HFFc6 (cell line): ENCODE data around the gene TWIST2. TPM values are rescaled to one million over a fixed set of nuclear protein-coding genes. Genes with fewer than 3 reads are reported as not detected.

Experiments used
- DNase-seq: peaks from one replicate; pipeline ENCODE4 v3.0.0-alpha.2; 2018
- H3K27ac Mint-ChIP-seq: 2 replicates; pipeline ENCODE4 v1.8.0; 2020; ENCODE audit warnings: mild to moderate bottlenecking, mixed read lengths
- H3K27me3 Mint-ChIP-seq: 2 replicates; pipeline ENCODE4 v1.8.0; 2021; ENCODE audit warnings: mild to moderate bottlenecking, moderate library complexity, mixed read lengths; ENCODE audit not compliant: insufficient read depth
- H3K36me3 Mint-ChIP-seq: 2 replicates; pipeline ENCODE4 v1.8.0; 2021; ENCODE audit warnings: low read depth, mixed read lengths
- H3K4me1 Mint-ChIP-seq: 2 replicates; pipeline ENCODE4 v1.8.0; 2020; ENCODE audit warnings: low read depth, mixed read lengths
- H3K4me3 Mint-ChIP-seq: 2 replicates; pipeline ENCODE4 v1.8.0; 2020; ENCODE audit warnings: mild to moderate bottlenecking, moderate library complexity, mixed read lengths
- H3K9me3 Mint-ChIP-seq: 2 replicates; pipeline ENCODE4 v1.8.0; 2020; ENCODE audit warnings: mild to moderate bottlenecking, mixed read lengths
- total RNA-seq, 6 experiments: library from RNA; stranded (reverse); fragmentation: NEBNext Ultra II Directional; extraction: Animal tissue kit (Norgen Biotek cat#: 25700); gene quantifications; 2 replicates in 1 of 6; 3 replicates in 5 of 6; pipeline ENCODE4 v1.2.3, GENCODE V29; 2021
- TF ChIP-seq, protein P1 (sequence below): fragments of 200-600 bp; sonication (generic); IDR thresholded peaks from 2 replicates; pipeline ENCODE4 v1.5.0; 2021; ENCODE audit warnings: antibody characterized with exemption, mild to moderate bottlenecking

The TWIST2 gene
- total RNA-seq, 6 experiments from 2014 or later, result 127 to 146 (median 137) TPM

DNA sequence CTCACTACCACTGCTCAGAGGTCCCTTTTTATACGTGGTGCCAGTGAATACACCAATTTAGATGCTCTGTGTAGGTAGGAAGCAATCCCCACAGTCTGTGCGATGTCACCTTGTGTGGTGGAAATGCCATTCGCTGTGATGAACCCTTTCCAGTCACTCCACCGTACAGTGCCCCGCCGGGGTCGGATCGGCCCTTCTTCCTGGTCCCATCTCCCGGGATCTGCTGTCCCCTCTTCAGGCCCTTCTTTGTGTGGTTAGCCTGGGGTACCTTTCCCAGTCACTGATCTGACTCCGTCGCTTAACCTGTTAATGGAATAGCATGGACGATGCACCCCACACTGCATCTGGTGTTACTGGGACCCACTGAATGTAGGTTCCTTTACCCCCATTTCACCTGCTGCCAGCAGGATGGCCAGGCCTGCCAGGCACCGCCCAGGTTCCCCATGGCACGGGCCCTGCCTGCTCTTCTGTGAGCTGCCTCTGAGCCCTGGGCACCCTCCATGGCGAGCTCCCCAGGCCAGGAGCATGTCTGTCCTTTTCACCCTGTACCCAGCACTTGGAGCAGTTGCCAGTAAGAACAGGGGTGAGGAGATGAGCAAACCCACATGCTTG is 18.0 kb downstream of the TWIST2 start:
- peaks cover 92% of the 10 kb centered on the region for H3K4me1 Mint-ChIP-seq
- TF ChIP-seq, protein P1, sequence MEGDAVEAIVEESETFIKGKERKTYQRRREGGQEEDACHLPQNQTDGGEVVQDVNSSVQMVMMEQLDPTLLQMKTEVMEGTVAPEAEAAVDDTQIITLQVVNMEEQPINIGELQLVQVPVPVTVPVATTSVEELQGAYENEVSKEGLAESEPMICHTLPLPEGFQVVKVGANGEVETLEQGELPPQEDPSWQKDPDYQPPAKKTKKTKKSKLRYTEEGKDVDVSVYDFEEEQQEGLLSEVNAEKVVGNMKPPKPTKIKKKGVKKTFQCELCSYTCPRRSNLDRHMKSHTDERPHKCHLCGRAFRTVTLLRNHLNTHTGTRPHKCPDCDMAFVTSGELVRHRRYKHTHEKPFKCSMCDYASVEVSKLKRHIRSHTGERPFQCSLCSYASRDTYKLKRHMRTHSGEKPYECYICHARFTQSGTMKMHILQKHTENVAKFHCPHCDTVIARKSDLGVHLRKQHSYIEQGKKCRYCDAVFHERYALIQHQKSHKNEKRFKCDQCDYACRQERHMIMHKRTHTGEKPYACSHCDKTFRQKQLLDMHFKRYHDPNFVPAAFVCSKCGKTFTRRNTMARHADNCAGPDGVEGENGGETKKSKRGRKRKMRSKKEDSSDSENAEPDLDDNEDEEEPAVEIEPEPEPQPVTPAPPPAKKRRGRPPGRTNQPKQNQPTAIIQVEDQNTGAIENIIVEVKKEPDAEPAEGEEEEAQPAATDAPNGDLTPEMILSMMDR, result no peak
- H3K9me3 Mint-ChIP-seq, result peaks cover 4% of the 10 kb centered on the region
- H3K27ac Mint-ChIP-seq, result peak overlapping the region; percentile 98
- peaks cover 21% of the 10 kb centered on the region for H3K27me3 Mint-ChIP-seq
- peak overlapping the region; percentile 63 for H3K4me3 Mint-ChIP-seq
- DNase-seq, result no peak
- peaks cover 21% of the 10 kb centered on the region for H3K36me3 Mint-ChIP-seq

GRCh38 chr2:238866656-238867277 is 18.9 kb downstream of the TWIST2 start:
- H3K36me3 Mint-ChIP-seq, result peaks cover 16% of the 10 kb centered on the region
- peaks cover 4% of the 10 kb centered on the region for H3K9me3 Mint-ChIP-seq
- H3K27me3 Mint-ChIP-seq, result peaks cover 19% of the 10 kb centered on the region
- H3K4me3 Mint-ChIP-seq, result peak overlapping the region; percentile 83
- H3K4me1 Mint-ChIP-seq, result peaks cover 87% of the 10 kb centered on the region
- TF ChIP-seq, protein P1, result no peak
- no peak for DNase-seq
- H3K27ac Mint-ChIP-seq, result peak overlapping the region; percentile 98

- peaks cover 4% of the 10 kb centered on the region for H3K9me3 Mint-ChIP-seq
- peak; percentile 75 for DNase-seq
- H3K4me1 Mint-ChIP-seq, result peaks cover 87% of the 10 kb centered on the region
- H3K27me3 Mint-ChIP-seq, result peaks cover 25% of the 10 kb centered on the region
- peak overlapping the region; percentile 98 for H3K27ac Mint-ChIP-seq
- H3K36me3 Mint-ChIP-seq, result peaks cover 21% of the 10 kb centered on the region
- H3K4me3 Mint-ChIP-seq, result peak overlapping the region; percentile 83
- TF ChIP-seq, protein P1, result no peak
Observed at GRCh38 chr2:238868067-238868524, 20.2 kb downstream of the TWIST2 start.

DNA sequence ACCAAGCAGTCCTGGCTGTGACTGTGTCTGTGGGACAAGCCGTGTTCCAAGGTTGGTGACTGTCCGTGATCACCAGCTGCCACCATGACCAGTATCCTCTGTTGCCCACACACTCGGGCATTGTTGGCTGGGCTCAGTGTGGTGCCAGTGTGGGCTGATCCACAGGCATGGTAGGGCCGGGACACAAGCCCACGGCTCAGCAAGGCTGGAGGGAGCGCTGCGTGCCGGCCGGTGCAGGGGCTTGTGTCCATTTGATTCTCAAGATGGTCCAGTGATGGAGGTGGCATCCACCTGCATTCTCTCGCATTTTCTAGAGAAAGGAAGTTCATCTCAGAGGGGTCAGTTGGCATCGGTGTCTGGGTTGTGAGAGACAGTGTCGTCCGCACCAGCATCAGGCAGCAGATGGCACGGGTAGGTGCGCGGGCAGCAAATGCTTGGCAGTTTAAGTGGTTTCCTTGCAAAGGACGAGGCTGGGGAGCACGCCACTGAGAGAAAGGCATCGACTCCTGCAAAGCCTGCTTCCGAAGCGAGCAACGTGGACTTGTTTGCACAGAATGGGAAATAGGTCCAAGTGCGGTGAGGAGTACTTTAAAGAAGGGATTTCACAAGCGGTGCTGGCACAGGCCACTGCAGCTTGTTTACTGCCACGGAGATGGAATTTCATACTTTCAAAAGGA is 20.9 kb downstream of the TWIST2 start:
- Mint-ChIP-seq H3K36me3 (peaks cover 25% of the 10 kb centered on the region), H3K4me3 (peak overlapping the region; percentile 83), H3K27ac (peak overlapping the region; percentile 98), H3K4me1 (peaks cover 87% of the 10 kb centered on the region), H3K27me3 (peaks cover 28% of the 10 kb centered on the region), H3K9me3 (peaks cover 4% of the 10 kb centered on the region)
- TF ChIP-seq, protein P1, result no peak
- DNase-seq, result peak; percentile 82

GRCh38 chr2:238869293-238870124 is 21.6 kb downstream of the TWIST2 start:
- peaks cover 87% of the 10 kb centered on the region for H3K4me1 Mint-ChIP-seq
- peaks cover 28% of the 10 kb centered on the region for H3K27me3 Mint-ChIP-seq
- peaks cover 31% of the 10 kb centered on the region for H3K36me3 Mint-ChIP-seq
- H3K27ac Mint-ChIP-seq, result peak overlapping the region; percentile 98
- DNase-seq, result peak; percentile 94
- peak overlapping the region; percentile 83 for H3K4me3 Mint-ChIP-seq
- peaks cover 4% of the 10 kb centered on the region for H3K9me3 Mint-ChIP-seq
- TF ChIP-seq, protein P1, result no peak
